Left lung (tissue), 10 donors: ENCODE measurements around the gene CCL13. TPM values are rescaled to one million over a fixed set of nuclear protein-coding genes. Genes with fewer than 3 reads are reported as not detected.

Source experiments
- ATAC-seq: fragments of 200-7000 bp; cut with Tn5 transposase; one replicate; pipeline ENCODE4 v1.9.1; 2020; ENCODE audit warnings: moderate library complexity
- DNase-seq, 4 donors: peaks; one replicate each; pipeline ENCODE4 v3.0.0-alpha.2; 2013 to 2020
- H3K27ac ChIP-seq, 2 donors: fragments of 200-600 bp; sonication (generic) in 1 of 2; one replicate each; pipeline versions ENCODE4 v1.5.0 to v1.8.0; 2020 to 2021
- H3K27me3 ChIP-seq, 2 donors: fragments of 200-600 bp; sonication (generic) in 1 of 2; one replicate each; pipeline versions ENCODE4 v1.5.0 to v1.8.0; 2020 to 2021
- H3K36me3 ChIP-seq, 2 donors: fragments of 200-600 bp; sonication (generic) in 1 of 2; one replicate each; pipeline versions ENCODE4 v1.5.0 to v1.8.0; 2020 to 2021
- H3K4me1 ChIP-seq, 2 donors: fragments of 200-600 bp; one replicate each; pipeline ENCODE4 v1.8.0; 2021
- H3K4me3 ChIP-seq, 2 donors: fragments of 200-600 bp; sonication (generic) in 1 of 2; one replicate each; pipeline versions ENCODE4 v1.5.0 to v1.8.0; 2020 to 2021; ENCODE audit warnings: mild to moderate bottlenecking in 1 of 2
- H3K9me3 ChIP-seq, 2 donors: fragments of 200-600 bp; sonication (generic) in 1 of 2; one replicate each; pipeline versions ENCODE4 v1.5.0 to v1.8.0; 2020 to 2021
- CTCF ChIP-seq, 2 donors: fragments of 200-600 bp; sonication (generic) in 1 of 2; IDR thresholded peaks; one replicate each; pipeline versions ENCODE4 v1.5.0 to v1.8.0; 2021; ENCODE audit warnings: antibody characterized with exemption in 2 of 2
- intact Hi-C, 2 donors: fragments of 100-400 bp; cut with DNase I; formaldehyde crosslinking; loops; one replicate each; pipeline versions ENCODE4 v1.11.2 to v1.14.2; 2022
- polyA plus RNA-seq, 6 donors: library from polyadenylated mRNA; unstranded; fragments of 120-200 nt; gene quantifications; one replicate each; pipeline ENCODE4 v1.2.1, GENCODE V29; 2013; ENCODE audit not compliant: insufficient read length in 6 of 6
- total RNA-seq, 2 donors: library from RNA; stranded (reverse); fragmentation: NEBNext Ultra II Directional; extraction: Animal tissue kit (Norgen Biotek cat#: 25700); gene quantifications; one replicate each; pipeline ENCODE4 v1.2.1, GENCODE V29; 2021
- donor health status: DM: no; HTN: yes; CAD: no.
- donor health status: DM: no; HTN: no; CAD: no.

The CCL13 gene
- total and polyA plus RNA-seq, 8 donors: 0.74 to 29.3 (median 1.6) TPM; not detected in 1

GRCh38 chr17:34312080-34312479 lies 44.2 kb upstream of the CCL13 start:
- no peaks in the 10 kb centered on the region for H3K9me3 ChIP-seq
- TF ChIP-seq CTCF (IDR thresholded peaks at IDR 0.05): no peak
- H3K27me3 ChIP-seq: no peaks in the 10 kb centered on the region
- no peak overlapping the region for H3K4me3 ChIP-seq
- no peaks in the 10 kb centered on the region for H3K36me3 ChIP-seq
- intact Hi-C loops: no loop called here
- DNase-seq (no peak), ATAC-seq (no peak)
- no peak overlapping the region for H3K27ac ChIP-seq
- H3K4me1 ChIP-seq: peaks cover 0 to 36% of the 10 kb centered on the region in 2 donors

DNA sequence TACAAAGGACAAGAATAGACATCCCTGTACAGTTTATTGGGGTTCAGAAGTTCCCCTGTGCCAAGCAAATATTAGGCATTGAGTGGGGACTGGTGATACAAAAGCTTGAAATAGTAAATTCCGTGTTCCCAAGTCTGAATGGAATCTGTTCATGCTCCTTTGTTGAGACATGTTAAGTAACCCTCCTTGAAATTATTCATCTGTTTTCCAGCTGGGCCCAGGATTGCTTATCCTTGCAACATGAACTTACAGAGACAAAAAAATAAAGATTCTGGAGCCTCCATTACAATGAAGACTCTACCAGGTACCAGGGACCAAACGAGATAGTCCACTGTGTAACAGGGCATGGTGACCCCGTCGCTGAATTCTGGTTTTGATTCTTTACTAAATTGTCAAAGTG lies 43.1 kb upstream of the CCL13 start:
- no peak for ATAC-seq
- intact Hi-C loops: no loop called here

DNA sequence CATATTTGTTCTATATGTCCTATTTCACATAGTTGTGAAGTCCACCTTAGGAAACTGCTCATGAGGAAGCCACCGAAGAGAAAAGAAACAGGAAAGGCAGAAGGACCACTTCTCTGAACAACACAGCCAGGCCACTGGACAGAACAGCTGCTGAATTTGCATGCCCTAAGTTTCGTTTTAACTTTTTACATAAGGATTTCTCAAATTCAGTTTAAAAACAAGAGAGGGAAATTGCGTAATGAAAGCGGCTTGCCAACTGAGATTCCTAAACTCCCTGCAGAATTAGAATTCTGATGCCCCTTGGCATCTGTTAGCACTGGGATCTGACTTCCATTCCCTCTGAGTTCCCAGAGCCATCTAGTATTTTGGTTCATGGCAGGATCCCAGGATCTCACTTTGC lies 42.0 kb upstream of the CCL13 start:
- Histone ChIP-seq H3K36me3 (no peaks in the 10 kb centered on the region), H3K9me3 (no peaks in the 10 kb centered on the region), H3K4me3 (no peak overlapping the region), H3K27me3 (no peaks in the 10 kb centered on the region), H3K4me1 (peaks cover 0 to 23% of the 10 kb centered on the region in 2 donors), H3K27ac (peak overlapping the region; percentile 20 to 36)
- intact Hi-C loops: no loop called here
- peak; percentile 69 for ATAC-seq
- no peak for TF ChIP-seq CTCF (IDR thresholded peaks at IDR 0.05)
- DNase-seq: peak in 2 of 4 donors; percentile 53 to 73

More for the DNA sequence above, 43.1 kb upstream of the CCL13 start:
- Histone ChIP-seq H3K4me1 (peaks cover 0 to 25% of the 10 kb centered on the region in 2 donors), H3K36me3 (no peaks in the 10 kb centered on the region), H3K27me3 (no peaks in the 10 kb centered on the region), H3K9me3 (no peaks in the 10 kb centered on the region), H3K4me3 (no peak overlapping the region), H3K27ac (no peak overlapping the region)
- DNase-seq: peak in 1 of 4 donors; percentile 57
- no peak for TF ChIP-seq CTCF (IDR thresholded peaks at IDR 0.05)

DNA sequence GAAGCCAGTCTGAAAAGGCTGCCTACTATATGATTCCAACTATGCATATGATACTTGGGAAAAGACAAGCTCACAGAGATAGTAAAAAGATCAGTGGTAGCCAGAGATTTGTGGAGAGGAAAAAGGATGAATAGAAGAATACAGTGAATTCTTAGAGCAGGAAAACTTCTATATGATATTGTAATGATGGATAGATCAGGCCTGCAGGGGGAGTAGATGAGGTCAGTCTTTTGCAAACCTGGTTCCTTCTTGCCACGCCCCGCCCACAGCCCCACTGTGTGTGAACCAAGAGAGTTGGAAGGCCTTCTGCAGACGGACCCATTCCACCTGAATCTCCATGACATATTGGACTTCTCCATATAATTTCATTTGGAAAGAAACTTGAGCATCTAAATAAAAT lies 37.8 kb upstream of the CCL13 start:
- peak; percentile 40 for ATAC-seq

DNA sequence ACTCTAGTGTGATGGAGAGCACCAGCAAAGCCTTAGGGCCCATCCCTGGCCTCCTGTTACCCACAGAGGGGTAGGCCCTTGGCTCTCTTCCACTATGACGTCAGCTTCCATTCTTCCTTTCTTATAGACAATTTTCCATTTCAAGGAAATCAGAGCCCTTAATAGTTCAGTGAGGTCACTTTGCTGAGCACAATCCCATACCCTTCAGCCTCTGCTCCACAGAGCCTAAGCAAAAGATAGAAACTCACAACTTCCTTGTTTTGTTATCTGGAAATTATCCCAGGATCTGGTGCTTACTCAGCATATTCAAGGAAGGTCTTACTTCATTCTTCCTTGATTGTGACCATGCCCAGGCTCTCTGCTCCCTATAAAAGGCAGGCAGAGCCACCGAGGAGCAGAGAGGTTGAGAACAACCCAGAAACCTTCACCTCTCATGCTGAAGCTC lies 37.2 kb upstream of the CCL13 start, which contains the start of gene CCL8:
CCL8 (plus strand) TSS at position 397 of the 445 bp plus-strand sequence. CDS start 67 bp downstream, outside the sequence.
- Histone ChIP-seq H3K4me1 (peaks cover 0 to 19% of the 10 kb centered on the region in 2 donors), H3K9me3 (no peaks in the 10 kb centered on the region), H3K27me3 (no peaks in the 10 kb centered on the region), H3K36me3 (no peaks in the 10 kb centered on the region), H3K4me3 (no peak within 1 kb of the TSS), H3K27ac (no peak within 1 kb of the TSS)
- intact Hi-C loops: no loop called here
- DNase-seq (no peak), ATAC-seq (peak; percentile 57)
- no peak for TF ChIP-seq CTCF (IDR thresholded peaks at IDR 0.05)

More for the DNA sequence above, 37.8 kb upstream of the CCL13 start:
- no peaks in the 10 kb centered on the region for H3K36me3 ChIP-seq
- H3K4me3 ChIP-seq: no peak overlapping the region
- H3K9me3 ChIP-seq: no peaks in the 10 kb centered on the region
- no peak for TF ChIP-seq CTCF (IDR thresholded peaks at IDR 0.05)
- no peaks in the 10 kb centered on the region for H3K27me3 ChIP-seq
- intact Hi-C loops: no loop called here
- no peak overlapping the region for H3K27ac ChIP-seq
- DNase-seq: peak in 1 of 4 donors; percentile 76
- H3K4me1 ChIP-seq: peaks cover 0 to 25% of the 10 kb centered on the region in 2 donors
